GM18498 (cell line): ENCODE measurements around the gene SORCS2.

ENCODE experiments used
- ATAC-seq: cut with Tn5 transposase; IDR thresholded peaks from one replicate; pipeline ENCODE4 v1.9.1; 2021; ENCODE audit warnings: mild to moderate bottlenecking, moderate library complexity; ENCODE audit not compliant: unreplicated experiment

The SORCS2 gene

DNA sequence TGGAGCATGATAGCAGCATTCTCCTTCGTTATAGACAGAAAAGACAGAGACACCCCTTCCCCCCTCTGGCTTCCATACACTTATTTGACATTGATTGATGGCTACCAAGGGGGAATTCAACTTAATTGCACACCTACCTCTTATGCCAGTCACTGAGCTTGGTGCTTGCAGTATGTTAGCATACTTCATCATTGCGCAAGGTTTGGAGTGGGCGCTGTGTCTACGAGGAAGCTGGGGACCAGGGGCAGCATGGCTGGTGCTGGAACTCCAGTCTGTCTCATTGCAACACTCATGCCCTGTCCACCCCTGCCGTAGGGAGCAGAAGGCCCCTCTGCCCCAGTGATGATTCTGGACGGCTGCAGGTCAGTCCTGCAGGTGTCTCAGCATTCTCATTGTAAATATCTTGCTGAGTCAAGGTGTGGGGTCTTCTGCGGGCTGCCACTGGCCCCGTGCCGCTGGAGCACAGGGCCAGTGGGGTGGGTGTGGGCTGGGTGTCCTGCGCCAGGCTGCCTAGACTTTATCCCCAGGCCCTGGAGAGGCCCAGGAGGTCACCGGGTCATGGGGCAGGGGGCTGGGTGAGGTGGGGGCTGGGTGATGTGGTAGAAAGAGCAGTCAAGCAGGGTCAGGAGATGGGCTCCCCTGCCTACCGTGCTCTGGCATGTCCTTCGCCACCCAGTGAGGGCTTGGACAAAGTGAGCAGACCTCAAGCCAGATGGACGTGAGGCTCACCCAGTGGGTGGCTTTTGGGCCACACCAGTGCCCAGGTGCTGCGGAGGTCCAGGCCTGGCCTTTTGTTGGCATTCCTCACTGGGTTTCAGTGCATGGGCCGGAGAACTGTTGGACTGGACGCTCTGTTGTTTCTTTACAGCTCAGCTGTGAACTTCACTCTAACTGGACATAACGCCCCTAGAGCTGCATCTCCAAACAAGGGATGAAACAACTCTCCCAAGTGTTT lies 156.9 kb downstream of the SORCS2 start:
- no peak for ATAC-seq

DNA sequence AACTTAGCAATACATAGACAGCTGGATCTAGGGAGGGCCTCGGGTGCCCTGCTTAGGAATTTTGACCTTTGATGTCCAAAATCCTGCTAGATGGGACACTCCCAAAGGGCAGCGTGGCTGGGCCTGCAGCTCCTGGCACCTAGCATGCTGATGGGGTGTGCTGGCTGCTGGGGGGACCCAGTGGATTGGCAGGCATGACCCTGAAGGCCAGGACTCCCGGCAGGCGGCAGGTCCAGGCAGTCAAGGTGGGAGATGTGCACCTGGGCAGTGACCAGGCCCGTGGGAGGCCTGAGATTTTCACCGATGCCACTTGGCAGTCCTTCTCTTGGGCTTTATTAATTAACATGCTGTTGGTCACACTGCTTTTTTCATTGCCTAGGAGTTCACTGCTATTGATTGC lies 158.1 kb downstream of the SORCS2 start:
- ATAC-seq: no peak

DNA sequence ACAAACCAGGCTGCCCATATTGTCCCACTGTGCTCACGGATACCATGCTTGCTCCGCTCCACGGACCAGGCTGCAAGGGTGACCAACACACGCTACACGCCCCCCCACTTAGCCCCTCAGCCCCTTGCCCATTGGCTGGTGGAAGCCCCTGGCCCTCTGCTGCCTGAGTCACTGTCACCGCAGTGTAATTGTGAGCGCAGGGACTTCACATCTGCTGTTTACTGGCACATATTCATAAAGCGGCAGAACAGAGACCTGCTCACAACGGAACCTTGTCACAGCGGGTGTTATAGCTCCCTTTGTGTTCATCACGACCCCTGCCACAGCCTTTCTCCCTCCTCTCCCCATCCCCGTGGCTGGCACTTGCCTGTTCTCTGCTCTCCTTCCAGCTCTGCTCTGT lies 158.7 kb downstream of the SORCS2 start:
- ATAC-seq: no peak

- no peak for ATAC-seq
Measured at GRCh38 chr4:7352486-7352885, 160.1 kb downstream of the SORCS2 start.

GRCh38 chr4:7353046-7353790 lies 160.9 kb downstream of the SORCS2 start:
- no peak for ATAC-seq

DNA sequence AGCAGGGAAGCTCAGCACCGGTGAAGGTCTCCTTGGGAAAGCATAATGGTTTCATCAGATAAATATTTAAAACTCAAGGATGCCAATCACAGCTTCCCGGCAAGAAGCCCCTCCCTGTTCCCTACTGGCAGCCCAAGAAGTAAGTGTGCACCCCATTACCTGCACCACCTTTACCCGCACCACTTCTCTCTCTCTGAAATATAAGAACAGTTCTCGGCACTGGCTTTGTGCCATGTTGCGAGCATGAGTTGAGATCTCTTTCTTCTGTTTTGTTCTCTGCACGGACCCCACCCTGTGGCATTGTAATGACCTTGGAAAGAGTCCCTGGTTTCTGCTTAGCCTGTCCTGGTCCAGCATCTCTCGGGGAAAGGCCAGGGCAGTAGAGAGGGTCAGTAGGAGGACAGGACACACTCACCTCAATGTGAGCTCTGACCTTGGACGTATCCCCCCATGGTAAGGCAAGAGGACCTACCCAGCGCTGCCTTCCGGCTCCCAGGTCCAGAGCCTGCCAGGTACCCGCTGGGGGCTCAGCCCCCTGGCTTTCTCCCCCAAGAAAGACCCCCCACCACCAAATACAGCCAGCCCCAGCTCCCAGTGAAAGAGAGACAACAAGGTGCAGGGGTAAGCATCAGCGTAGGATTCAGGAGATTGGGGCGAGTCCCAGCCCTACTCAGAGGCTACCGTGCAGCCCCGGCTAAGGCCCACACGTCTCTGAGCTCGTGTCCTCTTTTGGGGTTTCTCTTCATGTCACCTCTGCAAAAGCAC lies 161.7 kb downstream of the SORCS2 start:
- ATAC-seq: no peak

DNA sequence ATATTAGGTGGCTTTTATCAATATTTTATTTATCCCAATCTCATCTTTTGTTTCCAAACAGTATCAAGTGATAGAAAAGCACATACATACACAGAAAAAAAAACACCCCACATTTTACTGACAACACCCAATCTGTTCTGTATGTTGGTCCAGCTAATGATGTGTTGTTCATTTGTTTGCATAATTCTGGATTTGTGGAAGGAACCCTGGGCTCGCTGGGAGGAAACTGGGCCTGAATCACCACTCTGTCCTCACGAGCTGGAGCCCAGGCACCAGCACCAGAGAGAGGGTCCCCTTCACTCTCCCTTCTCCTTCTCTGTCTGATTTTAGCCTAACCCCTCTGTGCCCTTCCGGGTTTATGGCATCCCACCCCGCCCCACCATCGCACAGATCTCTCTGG lies 162.6 kb downstream of the SORCS2 start:
- ATAC-seq: no peak

GRCh38 chr4:7355795-7356194 lies 163.5 kb downstream of the SORCS2 start:
- no peak for ATAC-seq

DNA sequence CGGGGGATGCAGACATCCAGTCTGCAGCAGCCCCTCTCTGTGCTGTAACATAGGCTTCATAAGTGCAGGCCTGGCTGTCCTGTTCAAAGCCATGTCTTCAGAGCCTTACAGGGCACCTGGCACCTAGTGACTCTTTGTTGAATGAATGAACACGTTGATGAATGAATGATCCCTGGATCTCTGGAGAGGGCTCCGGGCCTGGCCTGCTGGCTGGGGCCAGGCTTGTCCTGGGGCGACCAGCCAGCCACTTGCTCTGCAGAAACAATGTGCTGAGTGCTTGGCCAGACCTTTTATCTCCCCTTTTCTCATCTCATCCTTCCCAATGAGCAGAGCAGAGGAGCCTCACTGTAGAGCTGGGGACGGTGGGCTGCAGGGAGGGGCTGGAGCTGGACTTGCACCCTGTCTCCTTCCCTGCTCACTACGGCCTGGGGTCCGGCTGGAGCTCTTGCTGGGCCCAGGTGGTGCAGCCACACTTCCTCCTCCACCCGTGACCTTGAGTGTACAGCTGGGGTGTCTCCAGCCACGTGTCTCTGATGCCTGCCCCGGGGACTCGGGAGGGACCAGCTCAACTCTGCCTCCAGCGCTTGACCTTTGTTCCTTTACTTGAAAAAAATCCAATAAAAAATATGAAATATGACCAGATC lies 164.5 kb downstream of the SORCS2 start:
- no peak for ATAC-seq

GRCh38 chr4:7357323-7357722 lies 165.0 kb downstream of the SORCS2 start:
- no peak for ATAC-seq

- no peak for ATAC-seq
Measured at GRCh38 chr4:7358100-7358735, 165.9 kb downstream of the SORCS2 start.

- ATAC-seq: no peak
Measured at GRCh38 chr4:7359400-7360062, 167.2 kb downstream of the SORCS2 start.

GRCh38 chr4:7360806-7361205 lies 168.5 kb downstream of the SORCS2 start:
- ATAC-seq: no peak

GRCh38 chr4:7361280-7361895 lies 169.1 kb downstream of the SORCS2 start:
- no peak for ATAC-seq

- no peak for ATAC-seq
Measured at GRCh38 chr4:7362341-7362740, 170.0 kb downstream of the SORCS2 start.

DNA sequence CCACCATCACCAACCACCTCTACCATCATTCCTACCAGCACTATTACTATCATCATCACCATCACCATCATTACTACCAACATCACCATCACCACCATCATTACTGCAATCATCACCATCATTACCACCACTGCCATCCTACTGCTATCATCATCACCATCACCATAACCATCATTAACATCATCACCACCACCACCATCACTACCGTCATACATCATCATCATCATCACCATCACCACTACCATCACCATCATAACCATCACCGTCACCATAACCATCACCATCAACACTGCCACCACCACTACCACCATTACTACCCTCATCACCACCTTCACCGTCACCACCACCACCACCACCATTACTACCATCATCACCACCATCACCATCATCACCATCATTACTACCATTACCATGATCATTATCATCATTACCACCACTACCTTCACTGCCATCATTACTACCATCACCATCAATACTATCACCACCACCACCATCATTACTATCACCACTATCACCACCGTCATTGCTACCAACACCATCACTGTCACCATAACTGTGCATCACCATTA lies 170.6 kb downstream of the SORCS2 start:
- ATAC-seq: no peak

- ATAC-seq: no peak
Measured at GRCh38 chr4:7364979-7365378, 172.6 kb downstream of the SORCS2 start.

GRCh38 chr4:7365462-7366179 lies 173.3 kb downstream of the SORCS2 start:
- ATAC-seq: no peak
